ENCODE data around the gene RIC1. TPM values are rescaled to one million over a fixed set of nuclear protein-coding genes. Genes with fewer than 3 reads are reported as not detected.

RIC1 gene
- total and polyA plus RNA-seq, 2 of the 8 experiments (the other 6 are each of a cell fraction or from before 2014, with no cell fraction given), result 10.7 to 24.5 TPM

DNA sequence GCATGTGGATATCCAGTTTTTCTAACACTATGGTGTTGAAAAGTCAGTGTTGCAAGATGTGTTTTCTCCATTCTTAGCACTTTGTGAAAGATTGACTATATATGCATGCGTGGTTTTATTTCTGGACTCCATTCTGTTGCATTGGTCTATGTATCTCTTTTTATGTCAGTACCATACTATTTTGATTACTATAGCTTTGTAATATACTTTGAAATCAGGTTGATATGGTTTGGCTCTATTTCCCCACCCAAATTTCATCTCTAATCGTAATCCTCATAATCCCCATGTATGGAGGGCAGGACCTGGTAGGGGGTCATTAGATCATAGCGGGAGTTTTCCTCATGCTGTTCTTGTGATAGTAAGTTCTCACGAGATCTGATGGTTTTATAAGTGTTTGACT lies 6.5 kb downstream of the RIC1 start:
- no peaks in the 10 kb centered on the region; the same call in 1 of the 2 replicates for H3K23me2 ChIP-seq (ENCODE audit: low read depth, low read length)
- H3K79me2 ChIP-seq (ENCODE audit: control insufficient read depth in 1 of 2, insufficient read depth in 2 of 2, low read length in 2 of 2), result peaks cover 3 to 98% of the 10 kb centered on the region in 2 experiments; a peak in 3 of 4 replicates
- peaks cover 8% of the 10 kb centered on the region for H3K79me1 ChIP-seq (ENCODE audit: low read depth, low read length)
- H3K9me3 ChIP-seq (ENCODE audit: insufficient read depth in 2 of 2, low read depth in 1 of 2, low read length in 1 of 2), result 0 out of 4 replicates have a peak, but pooled peaks cover 0 to 3% of the 10 kb centered on the region in 2 experiments
- no peak overlapping the region for H3K27ac ChIP-seq (ENCODE audit: low read depth, low read length)
- no peak overlapping the region for H2BK12ac ChIP-seq (ENCODE audit: low read depth, low read length)
- H2BK20ac ChIP-seq (ENCODE audit: low read length), result no peak overlapping the region
- no peaks in the 10 kb centered on the region for H3K27me3 ChIP-seq (replicated peaks in 1 of 4; ENCODE audit: control insufficient read depth in 3 of 4, extremely low read depth in 1 of 4, insufficient read depth in 3 of 4, low read length in 3 of 4)
- no peak overlapping the region for H3K4ac ChIP-seq (replicated peaks; ENCODE audit: insufficient read length, low read depth, low read length)
- no peak overlapping the region for H2AK5ac ChIP-seq (ENCODE audit: low read depth, low read length)
- H2BK15ac ChIP-seq (ENCODE audit: low read length), result no peak overlapping the region
- H3K4me2 ChIP-seq (ENCODE audit: insufficient read depth in 1 of 2, low read depth in 2 of 2, low read length in 2 of 2), result no peak overlapping the region
- ChIA-PET CTCF (ENCODE audit: partially characterized antibody) (no interaction called here), POLR2A (ENCODE audit: partially characterized antibody) (no interaction called here)
- no peak overlapping the region for H3K18ac ChIP-seq (ENCODE audit: extremely low read depth, low read length)
- no peak overlapping the region for H4K5ac ChIP-seq (ENCODE audit: insufficient read length, low read depth, low read length)
- H3K23ac ChIP-seq (ENCODE audit: insufficient read length), result no peak overlapping the region
- 93% methylated on average over 4 of the region's 4 CpGs; no CpG with 5 or more reads in 1 of the 2 experiments for WGBS, 2 experiments (ENCODE audit: extremely low coverage in 1 of 2, insufficient coverage in 1 of 2, insufficient read length in 1 of 2, insufficient replicate concordance in 2 of 2, low coverage in 1 of 2, low lambda C conversion rate in 2 of 2, missing lambda C conversion rate in 1 of 2)
- H3K9ac ChIP-seq (replicated peaks in 1 of 4; ENCODE audit: extremely low read depth in 1 of 4, low read depth in 3 of 4, low read length in 3 of 4), result no peak overlapping the region
- FAIRE-seq (no peak), DNase-seq (ENCODE audit: low read depth in 1 of 2, low spot score in 2 of 2) (no peak)
- H3K4me3 ChIP-seq (ENCODE audit: extremely low read depth in 1 of 4, insufficient read depth in 2 of 4, low read depth in 3 of 4, low read length in 4 of 4), result no peak overlapping the region
- H3K14ac ChIP-seq (ENCODE audit: insufficient read length), result no peak overlapping the region
- no peaks in the 10 kb centered on the region for H3K36me3 ChIP-seq (ENCODE audit: control insufficient read depth in 2 of 4, insufficient read depth in 4 of 4, low read length in 3 of 4)
- no peak overlapping the region for H2AFZ ChIP-seq (ENCODE audit: low read length)
- peaks cover 2 to 3% of the 10 kb centered on the region in 2 experiments for H4K20me1 ChIP-seq (replicated peaks in 1 of 2; ENCODE audit: control insufficient read depth in 1 of 2, insufficient read depth in 2 of 2, low read length in 2 of 2)
- no peak overlapping the region for H4K91ac ChIP-seq (replicated peaks; ENCODE audit: insufficient read length, low read length)
- no peak overlapping the region for H2BK120ac ChIP-seq (replicated peaks; ENCODE audit: low read depth, low read length)
- no peak overlapping the region for H3K56ac ChIP-seq (replicated peaks; ENCODE audit: insufficient read length, low read depth, low read length)
- peaks cover 0 to 2% (median under 1%) of the 10 kb centered on the region in 4 experiments; a peak in 1 of 7 replicates for H3K4me1 ChIP-seq (replicated peaks in 1 of 4; ENCODE audit: control insufficient read depth in 3 of 4, insufficient read depth in 4 of 4, low read length in 3 of 4)
- no peak overlapping the region for H4K8ac ChIP-seq (ENCODE audit: extremely low read depth, insufficient read depth, low read length)
- H2BK5ac ChIP-seq (ENCODE audit: low read depth, low read length), result no peak overlapping the region
- TF ChIP-seq GABPA (IDR thresholded peaks at IDR 0.05; ENCODE audit: borderline replicate concordance, insufficient read depth, low read length), result no peak
- no peak for TF ChIP-seq SIN3A (conservative IDR thresholded peaks at IDR 0.05 in 1 of 2, IDR thresholded peaks at IDR 0.05 in 1 of 2; ENCODE audit: low read depth in 1 of 2, low read length in 2 of 2)
- no peak for TF ChIP-seq CHD2 (IDR thresholded peaks at IDR 0.05; ENCODE audit: low read length)
- TF ChIP-seq EGR1 (IDR thresholded peaks at IDR 0.05; ENCODE audit: borderline replicate concordance, low read depth, low read length), result no peak
- TF ChIP-seq TAF7 (optimal IDR thresholded peaks at IDR 0.05; ENCODE audit: borderline replicate concordance, low read depth, low read length), result no peak
- TF ChIP-seq SP4 (IDR thresholded peaks at IDR 0.05; ENCODE audit: low read length), result no peak
- no peak for TF ChIP-seq RAD21 (IDR thresholded peaks at IDR 0.05 in 1 of 2, conservative IDR thresholded peaks at IDR 0.05 in 1 of 2; ENCODE audit: low read depth in 2 of 2, low read length in 2 of 2)
- TF ChIP-seq MAFK (IDR thresholded peaks at IDR 0.05; ENCODE audit: low read depth, low read length), result no peak
- TF ChIP-seq KDM1A (IDR thresholded peaks at IDR 0.05; ENCODE audit: borderline replicate concordance, low read length), result no peak
- TF ChIP-seq POLR2A (IDR thresholded peaks at IDR 0.05; ENCODE audit: control extremely low read depth in 1 of 2, low read depth in 2 of 2, low read length in 2 of 2), result no peak
- TF ChIP-seq, protein P1, sequence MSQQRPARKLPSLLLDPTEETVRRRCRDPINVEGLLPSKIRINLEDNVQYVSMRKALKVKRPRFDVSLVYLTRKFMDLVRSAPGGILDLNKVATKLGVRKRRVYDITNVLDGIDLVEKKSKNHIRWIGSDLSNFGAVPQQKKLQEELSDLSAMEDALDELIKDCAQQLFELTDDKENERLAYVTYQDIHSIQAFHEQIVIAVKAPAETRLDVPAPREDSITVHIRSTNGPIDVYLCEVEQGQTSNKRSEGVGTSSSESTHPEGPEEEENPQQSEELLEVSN (IDR thresholded peaks at IDR 0.05), result no peak
- TF ChIP-seq FOSL1 (IDR thresholded peaks at IDR 0.05; ENCODE audit: insufficient read depth, low read depth, low read length), result no peak
- TF ChIP-seq RFX5 (IDR thresholded peaks at IDR 0.05; ENCODE audit: borderline replicate concordance, low read depth, low read length), result no peak
